Suprapubic skin (tissue), 4 donors: ENCODE data around the gene COL11A2. TPM values are rescaled to one million over a fixed set of nuclear protein-coding genes. Genes with fewer than 3 reads are reported as not detected.

ENCODE experiments used
- DNase-seq, 2 donors: peaks; one replicate each; pipeline ENCODE4 v3.0.0-alpha.2; 2019; ENCODE audit warnings: low spot score in 2 of 2
- H3K27ac ChIP-seq: fragments of 200-600 bp; sonication (generic); one replicate; pipeline ENCODE4 v1.5.1; 2019
- H3K27me3 ChIP-seq: fragments of 200-600 bp; sonication (generic); one replicate; pipeline ENCODE4 v1.5.1; 2019
- H3K36me3 ChIP-seq: fragments of 200-600 bp; sonication (generic); one replicate; pipeline ENCODE4 v1.5.1; 2019
- H3K4me1 ChIP-seq: fragments of 200-600 bp; sonication (generic); one replicate; pipeline ENCODE4 v1.5.1; 2019
- H3K4me3 ChIP-seq: fragments of 200-600 bp; sonication (generic); one replicate; pipeline ENCODE4 v1.5.1; 2019; ENCODE audit warnings: mild to moderate bottlenecking
- H3K9me3 ChIP-seq: fragments of 200-600 bp; sonication (generic); one replicate; pipeline ENCODE4 v1.5.1; 2019
- EP300 ChIP-seq: sonication (generic); formaldehyde crosslinking; IDR thresholded peaks from one replicate; pipeline ENCODE4 v1.6.1; 2017; ENCODE audit warnings: antibody characterized with exemption
- POLR2A ChIP-seq, 2 donors: fragments of 450-650 bp; IDR thresholded peaks; one replicate each; pipeline ENCODE4 v1.6.1; 2017; ENCODE audit warnings: antibody characterized with exemption in 2 of 2, mild to moderate bottlenecking in 2 of 2, moderate library complexity in 2 of 2
- POLR2AphosphoS5 ChIP-seq, 3 donors: sonication (generic); formaldehyde crosslinking; IDR thresholded peaks; one replicate each; pipeline ENCODE4 v1.6.1; 2017; ENCODE audit warnings: antibody characterized with exemption in 3 of 3
- WGBS: methylation state at CpG from one replicate; pipeline ENCODE4 v1.1.5; 2018; 5-methylcytosine and 5-hydroxymethylcytosine counted together
- total RNA-seq, 4 donors: library from RNA; depleted of rRNA; stranded (reverse); fragments of >200 nt; gene quantifications; one replicate each; pipeline ENCODE4 v1.1.0, GENCODE V29; 2016
- TF ChIP-seq, protein P1 (sequence below), 2 donors: fragments of 200-600 bp in 1 of 2; fragments of 450-650 bp in 1 of 2; sonication (generic) in 1 of 2; IDR thresholded peaks; one replicate each; pipeline ENCODE4 v1.5.1; 2016 to 2019; ENCODE audit warnings: antibody characterized with exemption in 2 of 2, mild to moderate bottlenecking in 1 of 2, moderate library complexity in 1 of 2

Gene COL11A2
- total RNA-seq, 4 donors from 2014 or later: 0.21 to 0.97 (median 0.40) TPM

GRCh38 chr6:33195304-33196165, 3.3 kb upstream of the COL11A2 start:
- no peaks in the 10 kb centered on the region for H3K9me3 ChIP-seq
- DNase-seq: no peak
- no peak overlapping the region for H3K27ac ChIP-seq
- peaks cover 45% of the 10 kb centered on the region for H3K4me1 ChIP-seq
- TF ChIP-seq, protein P1, sequence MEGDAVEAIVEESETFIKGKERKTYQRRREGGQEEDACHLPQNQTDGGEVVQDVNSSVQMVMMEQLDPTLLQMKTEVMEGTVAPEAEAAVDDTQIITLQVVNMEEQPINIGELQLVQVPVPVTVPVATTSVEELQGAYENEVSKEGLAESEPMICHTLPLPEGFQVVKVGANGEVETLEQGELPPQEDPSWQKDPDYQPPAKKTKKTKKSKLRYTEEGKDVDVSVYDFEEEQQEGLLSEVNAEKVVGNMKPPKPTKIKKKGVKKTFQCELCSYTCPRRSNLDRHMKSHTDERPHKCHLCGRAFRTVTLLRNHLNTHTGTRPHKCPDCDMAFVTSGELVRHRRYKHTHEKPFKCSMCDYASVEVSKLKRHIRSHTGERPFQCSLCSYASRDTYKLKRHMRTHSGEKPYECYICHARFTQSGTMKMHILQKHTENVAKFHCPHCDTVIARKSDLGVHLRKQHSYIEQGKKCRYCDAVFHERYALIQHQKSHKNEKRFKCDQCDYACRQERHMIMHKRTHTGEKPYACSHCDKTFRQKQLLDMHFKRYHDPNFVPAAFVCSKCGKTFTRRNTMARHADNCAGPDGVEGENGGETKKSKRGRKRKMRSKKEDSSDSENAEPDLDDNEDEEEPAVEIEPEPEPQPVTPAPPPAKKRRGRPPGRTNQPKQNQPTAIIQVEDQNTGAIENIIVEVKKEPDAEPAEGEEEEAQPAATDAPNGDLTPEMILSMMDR (IDR thresholded peaks at IDR 0.05): no peak
- no peak for TF ChIP-seq EP300
- no peak for TF ChIP-seq POLR2AphosphoS5 (IDR thresholded peaks at IDR 0.05)
- no peak for TF ChIP-seq POLR2A (IDR thresholded peaks at IDR 0.05)
- H3K27me3 ChIP-seq: peaks cover 13% of the 10 kb centered on the region
- peaks cover 27% of the 10 kb centered on the region for H3K36me3 ChIP-seq
- no peak overlapping the region for H3K4me3 ChIP-seq
- WGBS: 80% methylated on average over 12 of the region's 15 CpGs

- TF ChIP-seq, protein P1 (IDR thresholded peaks at IDR 0.05): no peak
- no peak for TF ChIP-seq POLR2A (IDR thresholded peaks at IDR 0.05)
- no peak for TF ChIP-seq EP300
- no peak for TF ChIP-seq POLR2AphosphoS5 (IDR thresholded peaks at IDR 0.05)
- Histone ChIP-seq H3K36me3 (peaks cover 27% of the 10 kb centered on the region), H3K27ac (no peak overlapping the region), H3K4me1 (peaks cover 40% of the 10 kb centered on the region), H3K9me3 (no peaks in the 10 kb centered on the region), H3K4me3 (no peak overlapping the region), H3K27me3 (peaks cover 13% of the 10 kb centered on the region)
- 79% methylated on average over 7 of the region's 8 CpGs for WGBS
- DNase-seq: no peak
These were observed 2.2 kb upstream of the COL11A2 start for GRCh38 chr6:33194431-33194979.

DNA sequence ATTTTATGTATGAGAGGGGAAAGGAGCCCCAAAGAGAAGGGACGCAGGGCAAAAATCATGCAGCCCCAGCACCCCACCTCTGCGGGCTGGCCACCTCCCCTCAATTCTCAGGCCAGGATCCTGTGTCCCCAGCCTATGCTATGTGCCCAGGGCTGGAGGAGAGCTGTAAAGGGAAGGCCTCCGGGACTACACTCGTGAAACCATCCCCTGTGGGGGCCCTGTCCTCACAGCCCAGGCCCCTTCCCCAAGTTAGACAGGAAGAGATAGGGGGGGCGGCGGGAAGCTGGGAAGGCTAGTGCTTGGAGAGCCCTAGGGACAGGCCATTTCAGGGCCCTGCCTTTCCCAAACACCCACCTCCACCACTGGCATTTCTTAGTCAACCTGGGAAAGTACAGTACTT, 1.4 kb upstream of the COL11A2 start:
- Histone ChIP-seq H3K27me3 (peaks cover 13% of the 10 kb centered on the region), H3K4me1 (peaks cover 32% of the 10 kb centered on the region), H3K27ac (no peak overlapping the region), H3K4me3 (peak overlapping the region; percentile 50), H3K9me3 (no peaks in the 10 kb centered on the region), H3K36me3 (peaks cover 27% of the 10 kb centered on the region)
- 66% methylated on average over 6 of the region's 6 CpGs for WGBS
- no peak for TF ChIP-seq POLR2A (IDR thresholded peaks at IDR 0.05)
- TF ChIP-seq POLR2AphosphoS5 (IDR thresholded peaks at IDR 0.05): no peak
- TF ChIP-seq, protein P1 (IDR thresholded peaks at IDR 0.05): no peak
- no peak for DNase-seq

DNA sequence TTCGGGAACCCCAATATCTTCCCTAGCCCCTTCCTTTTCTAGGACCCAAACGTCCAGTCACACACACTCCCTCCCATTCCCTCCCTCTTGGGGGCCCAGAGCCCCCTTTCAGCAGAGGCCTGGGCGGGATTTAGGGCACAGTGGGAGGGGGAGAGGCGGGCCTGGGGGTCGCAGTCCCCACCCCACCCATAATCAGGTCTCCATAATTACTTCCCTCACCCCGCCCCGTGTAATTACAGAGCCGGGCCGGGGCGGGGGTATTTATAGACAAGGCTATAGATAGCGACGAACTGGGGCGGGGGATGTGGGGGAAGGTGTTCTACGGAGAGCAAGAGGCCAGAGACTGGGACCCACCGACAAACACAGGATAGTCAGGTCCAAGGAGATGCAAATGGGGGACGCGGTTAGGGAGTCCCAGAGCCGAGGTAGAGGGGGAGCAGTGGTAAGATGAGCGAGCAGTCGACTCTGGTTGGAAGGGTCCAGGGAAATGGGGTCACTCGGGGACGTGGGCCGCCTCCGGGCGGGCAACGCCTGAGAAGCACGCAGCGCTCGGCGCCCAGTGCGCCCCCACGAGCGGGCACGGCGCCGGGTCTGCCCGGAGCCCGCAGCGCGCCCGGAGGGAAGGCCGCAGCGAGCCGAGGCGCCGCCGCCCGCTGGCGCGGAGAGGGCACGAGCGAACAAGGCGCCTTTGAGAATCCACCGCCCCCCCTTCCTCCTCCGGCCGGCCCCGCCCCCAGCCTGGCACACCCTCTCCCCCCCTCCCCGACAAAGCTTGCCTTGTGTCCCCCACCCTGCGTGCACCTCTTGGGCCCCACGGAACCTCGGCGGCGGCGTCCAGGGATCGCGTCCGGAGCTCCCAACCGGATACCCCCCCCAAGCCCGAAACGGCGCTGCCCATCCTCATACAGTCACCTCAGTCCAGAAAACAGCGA, 670 bp upstream of the COL11A2 start:
- 4% methylated on average over 46 of the region's 72 CpGs for WGBS
- H3K36me3 ChIP-seq: peaks cover 27% of the 10 kb centered on the region
- peak overlapping the region; percentile 50 for H3K4me3 ChIP-seq

More for the DNA sequence above, 670 bp upstream of the COL11A2 start:
- peak overlapping the region; percentile 15 for H3K27ac ChIP-seq
- peaks cover 13% of the 10 kb centered on the region for H3K27me3 ChIP-seq
- H3K4me1 ChIP-seq: peaks cover 25% of the 10 kb centered on the region
- no peaks in the 10 kb centered on the region for H3K9me3 ChIP-seq
- no peak for TF ChIP-seq POLR2A (IDR thresholded peaks at IDR 0.05)
- no peak for TF ChIP-seq POLR2AphosphoS5 (IDR thresholded peaks at IDR 0.05)
- TF ChIP-seq, protein P1 (IDR thresholded peaks at IDR 0.05): no peak
- TF ChIP-seq EP300: no peak
- no peak for DNase-seq
